GM19395 (cell line): ENCODE data around the gene PISD.

Source experiments
- ATAC-seq: cut with Tn5 transposase; IDR thresholded peaks from one replicate; pipeline ENCODE4 v1.9.1; 2021; ENCODE audit warnings: mild to moderate bottlenecking, moderate library complexity; ENCODE audit not compliant: unreplicated experiment

Gene PISD

GRCh38 chr22:31578171-31578570 is 83.8 kb downstream of the PISD start:
- no peak for ATAC-seq

DNA sequence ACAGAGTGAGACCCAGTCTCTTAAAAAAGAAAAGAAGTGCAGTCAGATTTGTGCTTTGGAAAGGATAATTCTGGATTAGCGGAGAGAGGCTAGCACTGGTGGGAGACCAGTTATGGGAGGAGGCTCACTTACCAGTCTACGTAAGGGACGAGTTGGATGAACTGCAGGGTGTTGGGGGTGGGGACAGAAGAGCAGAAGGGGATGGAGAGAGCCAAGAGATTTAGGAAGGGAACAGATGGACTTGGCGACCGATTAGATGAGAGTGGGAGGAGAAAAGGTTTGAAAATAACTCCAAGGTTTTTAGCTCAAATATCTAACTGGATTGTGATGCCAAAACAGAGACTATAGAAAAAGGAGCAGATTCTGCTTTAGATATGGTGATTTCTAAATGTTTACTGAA is 84.3 kb downstream of the PISD start:
- ATAC-seq = no peak

DNA sequence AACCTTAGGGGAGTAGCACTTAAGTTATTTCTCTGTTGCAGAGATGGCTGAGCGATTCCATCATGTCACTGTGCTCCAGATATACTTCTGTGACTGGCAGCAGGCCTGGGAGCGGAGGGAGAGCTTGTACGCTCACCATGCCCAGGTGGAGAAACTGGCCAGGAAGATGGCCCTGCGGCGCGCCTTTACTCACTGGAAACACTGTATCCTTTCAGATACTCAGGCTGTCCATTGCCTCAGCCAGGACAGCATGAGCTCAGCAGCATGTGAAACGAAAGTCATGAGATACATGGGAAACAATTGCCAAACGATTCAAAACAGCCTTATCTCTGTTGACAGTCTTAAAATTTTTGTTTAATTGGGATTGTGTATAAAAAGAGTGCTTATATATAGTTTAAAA is 86.8 kb downstream of the PISD start:
- ATAC-seq = no peak

GRCh38 chr22:31574055-31574670 is 87.9 kb downstream of the PISD start:
- ATAC-seq = no peak

- no peak for ATAC-seq
Measured at GRCh38 chr22:31572939-31573338, 89.1 kb downstream of the PISD start.

GRCh38 chr22:31569126-31569525 is 92.9 kb downstream of the PISD start:
- ATAC-seq = no peak
